Measurements from ENCODE around the gene ZNF529.
"Not testable (repeated sequence)": the region's sequence is repeated elsewhere in the genome, so short reads cannot be mapped to it uniquely, and the experiment has no call there.

ZNF529 gene

DNA sequence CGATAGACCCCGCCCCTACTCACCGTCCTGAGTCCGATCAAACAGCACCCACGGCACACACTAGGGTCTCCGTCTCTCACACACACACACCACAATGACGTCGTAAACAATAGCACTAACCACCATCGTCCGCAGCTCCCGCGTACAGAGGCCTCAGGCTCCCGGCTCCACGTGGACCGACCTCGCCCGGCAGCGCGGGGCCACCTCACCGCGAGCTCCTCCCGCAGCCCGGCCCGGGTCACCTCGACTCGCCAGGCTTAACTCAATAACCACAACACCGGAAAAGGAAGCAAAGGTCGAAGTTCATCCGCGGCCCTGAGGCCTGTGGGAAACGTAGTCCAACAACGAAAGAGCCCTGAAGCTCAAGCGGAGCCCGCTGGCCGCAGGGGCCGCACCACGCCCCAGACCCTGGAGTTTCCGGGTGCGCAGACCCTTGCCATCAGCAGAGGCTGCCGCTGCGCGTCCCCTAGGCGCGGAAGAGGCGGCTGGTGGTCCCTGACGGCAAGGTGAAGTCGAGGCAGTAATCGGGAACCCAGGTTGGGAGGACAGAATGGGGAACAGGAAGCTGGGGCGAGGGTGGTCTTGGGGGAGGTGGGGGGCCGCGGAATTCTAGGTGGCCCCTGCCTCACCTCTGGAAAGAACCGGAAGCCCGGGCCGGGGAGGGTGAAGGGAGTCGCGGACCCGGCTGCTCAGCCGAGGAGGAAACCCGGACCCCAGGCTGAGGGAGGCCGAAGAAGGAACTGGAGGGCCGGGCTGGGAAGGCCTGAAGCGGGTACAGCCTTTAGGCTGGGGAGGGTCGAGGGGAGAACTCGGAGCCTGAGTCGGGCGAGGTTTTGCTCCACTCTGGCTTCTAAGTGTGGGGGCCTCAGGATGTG lies at the start of gene ZNF529:
ZNF529 (minus strand) TSS at position 273 of the 875 bp plus-strand sequence. CDS start 946 bp downstream, outside the sequence.
- H3K79me2 ChIP-seq (ENCODE audit: insufficient read depth, low read depth) = 0 out of 2 replicates have a peak, but pooled peaks cover 6% of the 10 kb centered on the region
- peak within 1 kb of the TSS; percentile 64; the same call in 1 of the 2 replicates for H3K9ac ChIP-seq
- no peaks in the 10 kb centered on the region for H3K27me3 ChIP-seq (ENCODE audit: insufficient read depth, low read depth)
- H3K36me3 ChIP-seq (ENCODE audit: insufficient read depth) = no peaks in the 10 kb centered on the region
- peak within 1 kb of the TSS; percentile 34 for H3K4me2 ChIP-seq
- peak within 1 kb of the TSS; percentile 50 for H3K27ac ChIP-seq
- H2AFZ ChIP-seq (ENCODE audit: low read depth) = peak within 1 kb of the TSS; percentile 91
- H4K20me1 ChIP-seq (ENCODE audit: insufficient read depth) = no peaks in the 10 kb centered on the region
- no peak within 1 kb of the TSS for H3K4me3 ChIP-seq (IDR thresholded peaks at IDR 0.05; ENCODE audit: insufficient read depth, low read depth, low read length)
- no peak for TF ChIP-seq CTCF (conservative IDR thresholded peaks at IDR 0.05; ENCODE audit: low read depth, low read length)
- H3K4me1 ChIP-seq (ENCODE audit: low read depth, poor library complexity, severe bottlenecking) = no peaks in the 10 kb centered on the region

DNA sequence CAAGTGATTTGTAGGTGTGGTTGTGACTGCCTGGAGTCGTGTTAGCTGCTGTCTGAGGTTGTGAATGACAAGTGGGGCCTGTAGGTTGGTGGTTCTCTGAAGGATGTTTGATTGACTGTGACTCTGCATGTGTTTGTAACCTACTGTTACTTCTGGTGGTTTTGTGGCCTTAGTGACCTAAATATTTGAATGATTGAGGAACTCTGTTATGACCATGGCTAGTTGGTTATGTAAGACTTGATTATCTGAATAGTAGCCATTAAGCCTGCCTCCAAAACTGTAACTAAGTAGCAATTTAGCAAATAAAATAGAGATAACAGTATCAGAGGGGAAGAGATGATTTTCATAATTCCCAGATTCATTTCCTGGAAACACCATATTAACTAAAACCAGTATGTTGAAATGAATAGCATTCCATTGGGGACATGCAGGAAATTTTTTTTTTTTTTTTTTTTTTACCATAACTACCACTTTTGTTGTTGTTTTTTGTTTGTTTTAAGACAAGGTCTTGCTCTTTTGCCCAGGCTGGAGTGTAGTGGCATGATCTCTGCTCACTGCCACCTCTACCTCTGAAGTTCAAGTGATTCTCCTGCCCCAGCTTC lies 32.9 kb upstream of the ZNF529 start:
- Histone ChIP-seq H3K9ac (no peak overlapping the region), H3K4me2 (no peak overlapping the region)

GRCh38 chr19:36605101-36605876 lies 32.2 kb upstream of the ZNF529 start, which contains the start of gene ZNF382:
Gene ZNF382, plus strand, starts transcription at chr19:36605313. Its CDS starts 4,602 bp downstream, at chr19:36609915.
- Histone ChIP-seq H3K79me2 (ENCODE audit: insufficient read depth, low read depth) (no peaks in the 10 kb centered on the region), H3K27ac (no peak within 1 kb of the TSS), H3K27me3 (ENCODE audit: insufficient read depth, low read depth) (no peaks in the 10 kb centered on the region), H3K4me1 (ENCODE audit: low read depth, poor library complexity, severe bottlenecking) (no peaks in the 10 kb centered on the region), H2AFZ (ENCODE audit: low read depth) (no peak within 1 kb of the TSS), H3K9ac (no peak within 1 kb of the TSS), H3K36me3 (ENCODE audit: insufficient read depth) (no peaks in the 10 kb centered on the region), H3K4me2 (no peak within 1 kb of the TSS), H3K4me3 (IDR thresholded peaks at IDR 0.05; ENCODE audit: insufficient read depth, low read depth, low read length) (no peak within 1 kb of the TSS), H4K20me1 (ENCODE audit: insufficient read depth) (no peaks in the 10 kb centered on the region)
- TF ChIP-seq CTCF (conservative IDR thresholded peaks at IDR 0.05; ENCODE audit: low read depth, low read length) = no peak

More for the DNA sequence above, 32.9 kb upstream of the ZNF529 start:
- Histone ChIP-seq H3K27ac (no peak overlapping the region), H3K79me2 (ENCODE audit: insufficient read depth, low read depth) (no peaks in the 10 kb centered on the region), H4K20me1 (ENCODE audit: insufficient read depth) (no peaks in the 10 kb centered on the region), H3K27me3 (ENCODE audit: insufficient read depth, low read depth) (no peaks in the 10 kb centered on the region), H3K36me3 (ENCODE audit: insufficient read depth) (no peaks in the 10 kb centered on the region), H2AFZ (ENCODE audit: low read depth) (no peak overlapping the region), H3K4me3 (IDR thresholded peaks at IDR 0.05; ENCODE audit: insufficient read depth, low read depth, low read length) (no peak overlapping the region), H3K4me1 (ENCODE audit: low read depth, poor library complexity, severe bottlenecking) (no peaks in the 10 kb centered on the region)
- TF ChIP-seq CTCF (conservative IDR thresholded peaks at IDR 0.05; ENCODE audit: low read depth, low read length) = no peak

DNA sequence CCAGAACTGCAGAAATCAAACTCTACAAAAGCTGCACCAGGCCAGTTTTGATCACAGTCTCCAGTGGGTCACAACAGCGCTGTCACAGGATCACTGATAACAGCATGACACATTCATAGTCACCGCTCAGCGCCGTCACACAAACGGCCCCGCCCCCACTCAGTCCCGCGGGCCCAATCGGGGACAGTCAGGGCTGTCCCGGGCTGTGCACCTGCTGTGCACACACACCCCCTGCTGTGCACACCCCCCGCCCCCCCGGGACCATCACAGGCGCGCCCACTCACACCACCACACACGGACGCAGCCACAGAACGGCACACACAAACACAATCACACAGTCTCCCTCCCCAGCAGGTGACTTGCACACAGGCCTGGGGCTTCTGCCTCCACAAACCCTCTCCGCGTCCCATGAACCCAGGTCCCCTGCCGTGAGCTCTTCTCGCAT lies 31.6 kb upstream of the ZNF529 start:
- TF ChIP-seq CTCF (conservative IDR thresholded peaks at IDR 0.05; ENCODE audit: low read depth, low read length) = no peak
- Histone ChIP-seq H3K36me3 (ENCODE audit: insufficient read depth) (no peaks in the 10 kb centered on the region), H3K4me3 (IDR thresholded peaks at IDR 0.05; ENCODE audit: insufficient read depth, low read depth, low read length) (no peak overlapping the region), H3K27ac (no peak overlapping the region), H3K79me2 (ENCODE audit: insufficient read depth, low read depth) (no peaks in the 10 kb centered on the region), H3K4me2 (no peak overlapping the region), H2AFZ (ENCODE audit: low read depth) (no peak overlapping the region), H3K4me1 (ENCODE audit: low read depth, poor library complexity, severe bottlenecking) (no peaks in the 10 kb centered on the region), H3K27me3 (ENCODE audit: insufficient read depth, low read depth) (no peaks in the 10 kb centered on the region), H3K9ac (no peak overlapping the region), H4K20me1 (ENCODE audit: insufficient read depth) (no peaks in the 10 kb centered on the region)

DNA sequence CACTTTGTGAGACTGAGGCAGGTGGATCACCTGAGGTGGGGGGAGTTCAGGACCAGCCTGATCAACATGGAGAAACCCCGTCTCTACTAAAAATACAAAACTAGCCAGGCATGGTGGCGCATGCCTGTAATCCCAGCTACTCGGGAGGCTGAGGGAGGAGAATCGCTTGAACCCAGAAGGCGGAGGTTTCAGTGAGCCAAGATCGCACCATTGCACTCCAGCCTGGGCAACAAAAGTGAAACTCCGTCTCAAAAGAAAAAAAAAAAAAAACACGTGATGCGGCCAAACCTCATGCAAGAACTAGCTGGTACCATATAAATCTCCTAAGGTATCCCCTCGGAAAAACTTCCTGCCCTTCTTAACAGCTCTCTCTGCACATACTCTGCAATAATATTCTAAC lies 29.6 kb upstream of the ZNF529 start:
- H3K9ac ChIP-seq; H4K20me1 ChIP-seq (ENCODE audit: insufficient read depth); H2AFZ ChIP-seq (ENCODE audit: low read depth); H3K4me2 ChIP-seq; H3K36me3 ChIP-seq (ENCODE audit: insufficient read depth); H3K4me1 ChIP-seq (ENCODE audit: low read depth, poor library complexity, severe bottlenecking); H3K4me3 ChIP-seq (IDR thresholded peaks at IDR 0.05; ENCODE audit: insufficient read depth, low read depth, low read length); H3K27me3 ChIP-seq (ENCODE audit: insufficient read depth, low read depth); H3K79me2 ChIP-seq (ENCODE audit: insufficient read depth, low read depth); H3K27ac ChIP-seq: not testable (repeated sequence)

All from KMS-11 (cell line).